NCI-H1105 (cell line): ENCODE results near the gene BARX2.
A peak's percentile ranks its signal among the peaks of the same experiment; 100 is the strongest.
"Not testable (repeated sequence)": the region's sequence is repeated elsewhere in the genome, so short reads cannot be mapped to it uniquely, and the experiment has no call there.

ENCODE experiments used
- DNase-seq: peaks from one replicate; lab custom pipeline; 2025; lab: John Stamatoyannopoulos, UW

The BARX2 gene, protein sequence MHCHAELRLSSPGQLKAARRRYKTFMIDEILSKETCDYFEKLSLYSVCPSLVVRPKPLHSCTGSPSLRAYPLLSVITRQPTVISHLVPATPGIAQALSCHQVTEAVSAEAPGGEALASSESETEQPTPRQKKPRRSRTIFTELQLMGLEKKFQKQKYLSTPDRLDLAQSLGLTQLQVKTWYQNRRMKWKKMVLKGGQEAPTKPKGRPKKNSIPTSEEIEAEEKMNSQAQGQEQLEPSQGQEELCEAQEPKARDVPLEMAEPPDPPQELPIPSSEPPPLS

DNA sequence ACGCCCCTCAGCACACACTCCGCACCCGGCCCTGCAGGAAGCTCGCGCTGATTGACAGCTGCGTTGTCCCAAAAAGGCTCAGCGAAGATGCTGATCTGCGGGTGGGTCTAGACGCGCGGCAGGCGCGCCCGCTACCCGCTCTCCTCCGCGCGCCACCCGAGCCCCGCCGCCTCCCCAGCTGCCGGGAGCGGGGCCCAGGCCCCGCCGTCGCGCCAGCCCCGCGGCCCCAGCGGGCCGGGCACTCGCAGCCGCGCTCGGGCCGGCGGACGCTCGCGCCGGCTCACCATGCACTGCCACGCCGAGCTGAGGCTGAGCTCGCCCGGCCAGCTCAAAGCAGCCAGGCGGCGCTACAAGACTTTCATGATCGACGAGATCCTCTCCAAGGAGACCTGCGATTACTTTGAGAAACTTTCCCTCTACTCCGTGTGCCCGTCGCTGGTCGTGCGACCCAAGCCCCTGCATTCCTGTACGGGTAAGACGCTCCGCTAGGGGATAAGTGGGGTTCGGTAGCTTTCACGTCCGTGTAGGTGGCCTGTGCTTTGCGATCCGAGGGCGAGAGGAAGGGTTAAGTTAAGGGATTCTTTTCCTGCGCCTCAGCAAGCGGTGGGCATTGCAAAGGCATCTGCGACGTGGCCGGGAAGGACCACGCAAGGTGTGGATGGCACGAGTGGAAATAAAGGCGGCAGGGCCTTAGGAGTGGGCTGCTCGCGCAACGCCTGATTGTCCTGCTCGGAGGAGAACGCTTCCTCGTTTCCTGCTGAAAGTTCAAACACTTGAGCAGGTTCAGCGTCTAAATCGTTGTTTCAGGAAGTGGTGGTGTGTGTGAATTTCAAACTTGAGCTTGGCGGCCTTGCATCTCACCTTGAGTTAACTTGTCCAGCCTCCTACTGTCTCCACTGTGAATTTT is at the start of gene BARX2:
BARX2 (plus strand) TSS at position 98 of the 907 bp plus-strand sequence; CDS start at position 286, 188 bp downstream.
- peak; percentile 77 for DNase-seq

DNA sequence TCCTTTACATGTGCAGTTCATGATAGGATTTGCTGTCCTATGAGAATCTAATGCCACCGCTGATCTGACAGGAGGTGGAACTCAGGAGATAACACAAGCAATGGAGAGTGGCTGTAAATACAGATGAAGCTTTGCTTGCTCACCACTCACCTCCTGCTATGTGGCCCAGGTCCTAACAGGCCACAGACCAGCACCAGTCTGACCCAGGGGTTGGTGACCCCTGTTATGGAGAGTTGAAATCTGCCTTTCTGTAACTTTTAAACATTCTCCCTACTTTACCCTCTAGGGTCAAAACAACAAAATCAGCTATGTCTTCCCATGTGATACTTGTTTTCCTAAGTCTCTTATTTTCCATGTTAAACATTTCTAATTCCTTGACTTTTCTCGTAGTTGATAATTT is 48.7 kb upstream of the BARX2 start:
- DNase-seq: no peak

DNA sequence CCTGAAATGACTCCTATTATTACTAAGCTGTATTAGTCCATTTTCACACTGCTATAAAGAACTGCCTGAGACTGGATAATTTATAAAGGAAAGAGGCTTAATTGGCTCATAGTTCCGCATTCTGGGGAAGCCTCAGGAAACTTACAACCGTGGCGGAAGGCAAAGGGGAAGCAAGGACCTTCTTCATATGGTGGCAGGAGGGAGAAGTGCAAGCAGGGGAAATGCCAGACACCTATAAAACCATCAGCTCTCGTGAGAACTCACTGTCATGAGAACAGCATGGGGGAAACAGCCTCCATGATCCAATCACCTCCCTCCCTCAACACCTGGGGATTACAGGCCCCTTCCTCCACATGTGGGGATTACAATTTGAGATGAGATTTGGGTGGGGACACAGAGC is 47.9 kb upstream of the BARX2 start:
- DNase-seq: not testable (repeated sequence)

DNA sequence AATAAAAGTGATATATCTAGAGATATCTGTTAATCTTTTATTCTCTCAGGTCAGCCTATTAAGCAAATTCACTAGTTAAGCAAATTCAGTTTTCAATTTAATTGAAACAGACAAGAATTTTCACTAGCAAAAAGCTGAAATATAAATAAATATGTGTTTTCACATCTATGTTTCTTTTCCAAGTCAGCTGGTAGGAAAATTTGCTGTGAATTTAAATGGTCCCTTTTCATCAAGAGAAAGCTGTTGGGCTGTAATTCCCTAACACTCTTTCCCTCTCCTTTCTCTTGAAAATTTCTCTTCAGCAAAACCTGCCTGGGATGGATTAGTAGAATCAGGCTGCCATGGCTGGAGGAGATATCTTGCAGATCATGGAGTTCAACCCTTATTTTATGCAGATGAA is 46.9 kb upstream of the BARX2 start:
- no peak for DNase-seq

DNA sequence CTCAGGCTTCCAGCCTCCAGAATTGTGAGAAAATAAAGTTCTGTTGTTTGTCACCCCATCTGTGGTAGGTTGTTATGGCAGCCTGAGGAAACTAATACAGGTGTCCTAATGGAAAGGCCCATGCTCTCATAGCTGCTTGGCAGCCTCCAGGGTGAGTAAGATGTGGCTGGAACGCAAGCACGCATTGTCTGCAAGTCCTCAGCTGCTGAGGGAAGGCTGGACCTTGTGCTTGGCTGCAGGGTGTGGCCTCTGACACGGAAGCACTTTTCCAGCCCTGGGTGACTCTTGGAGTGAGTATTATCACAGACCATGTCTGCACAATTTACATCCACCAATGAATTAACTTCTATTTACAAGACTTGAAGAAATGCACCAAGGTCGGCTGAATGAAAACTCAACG is 44.4 kb upstream of the BARX2 start:
- no peak for DNase-seq

DNA sequence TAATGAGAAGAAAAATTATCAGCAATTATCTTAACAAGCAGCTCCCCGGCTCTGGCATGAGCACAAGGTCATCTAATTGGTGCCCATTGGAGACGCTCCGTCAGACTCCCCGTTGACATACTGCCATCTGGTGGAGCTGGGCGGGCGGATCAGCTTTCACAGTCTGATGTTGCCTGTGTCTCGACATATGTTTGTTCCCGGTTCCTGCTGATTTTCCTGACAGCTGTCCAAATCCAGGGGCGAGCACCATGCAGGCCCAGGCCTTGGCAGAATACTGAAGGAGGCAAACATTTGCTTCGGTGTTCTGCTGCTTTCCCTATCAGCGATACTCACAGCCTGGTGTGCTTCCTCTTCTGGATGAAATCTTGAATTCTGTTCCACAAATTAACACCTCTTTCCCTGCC is 43.8 kb upstream of the BARX2 start:
- peak; percentile 97 for DNase-seq

DNA sequence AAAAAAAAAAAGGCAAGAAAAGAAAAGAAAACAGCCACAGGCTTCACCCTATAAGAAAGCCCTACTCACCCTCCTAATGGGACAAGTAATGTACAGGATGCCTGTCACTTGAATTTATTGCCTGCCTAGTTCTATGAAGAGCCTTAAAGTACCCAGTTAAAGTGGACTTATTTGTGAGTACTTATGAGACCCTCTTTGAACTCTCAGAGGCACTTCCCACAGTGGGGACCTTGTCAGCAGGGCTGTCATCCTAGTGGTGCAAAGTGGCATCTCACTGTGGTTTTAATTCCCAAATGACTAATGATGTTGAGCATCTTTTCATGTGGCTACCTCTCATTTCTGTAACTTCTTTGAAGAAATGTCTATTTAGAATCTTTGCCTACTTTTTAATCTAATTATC is 41.8 kb upstream of the BARX2 start:
- no peak for DNase-seq

DNA sequence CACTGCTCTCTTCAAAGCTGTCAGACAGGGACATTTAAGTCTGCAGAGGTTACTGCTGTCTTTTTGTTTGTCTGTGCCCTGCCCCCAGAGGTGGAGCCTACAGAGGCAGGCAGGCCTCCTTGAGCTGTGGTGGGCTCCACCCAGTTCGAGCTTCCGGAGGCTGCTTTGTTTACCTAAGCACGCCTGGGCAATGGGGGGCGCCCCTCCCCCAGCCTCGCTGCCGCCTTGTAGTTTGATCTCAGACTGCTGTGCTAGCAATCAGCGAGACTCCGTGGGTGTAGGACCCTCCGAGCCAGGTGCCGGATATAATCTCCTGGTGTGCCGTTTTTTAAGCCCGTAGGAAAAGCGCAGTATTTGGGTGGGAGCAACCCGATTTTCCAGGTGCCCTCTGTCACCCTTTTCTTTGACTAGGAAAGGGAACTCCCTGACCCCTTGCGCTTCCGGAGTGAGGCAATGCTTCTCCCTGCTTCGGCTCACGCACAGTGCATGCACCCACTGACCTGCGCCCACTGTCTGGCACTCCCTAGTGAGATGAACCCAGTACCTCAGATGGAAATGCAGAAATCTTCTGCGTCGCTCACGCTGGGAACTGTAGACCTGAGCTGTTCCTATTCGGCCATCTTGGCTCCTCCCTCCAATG is 31.2 kb upstream of the BARX2 start:
- DNase-seq: peak; percentile 32

DNA sequence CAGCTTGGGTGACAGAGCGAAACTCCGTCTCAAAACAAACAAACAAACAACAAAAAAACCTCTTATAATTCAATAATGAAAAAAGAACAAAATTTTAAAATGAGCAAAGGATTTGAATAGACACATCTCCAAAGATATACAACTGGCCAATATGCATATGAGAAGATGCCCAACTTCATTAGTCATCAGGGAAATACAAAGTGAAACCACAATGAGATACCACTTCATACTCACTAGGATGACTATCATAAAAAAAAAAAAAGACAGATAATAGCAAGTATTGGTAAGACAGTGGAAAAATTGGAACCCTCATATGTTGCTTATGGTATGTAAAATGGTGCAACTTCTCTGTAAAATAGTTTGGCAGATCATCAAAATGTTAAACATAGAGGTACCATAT is 28.7 kb upstream of the BARX2 start:
- no peak for DNase-seq

DNA sequence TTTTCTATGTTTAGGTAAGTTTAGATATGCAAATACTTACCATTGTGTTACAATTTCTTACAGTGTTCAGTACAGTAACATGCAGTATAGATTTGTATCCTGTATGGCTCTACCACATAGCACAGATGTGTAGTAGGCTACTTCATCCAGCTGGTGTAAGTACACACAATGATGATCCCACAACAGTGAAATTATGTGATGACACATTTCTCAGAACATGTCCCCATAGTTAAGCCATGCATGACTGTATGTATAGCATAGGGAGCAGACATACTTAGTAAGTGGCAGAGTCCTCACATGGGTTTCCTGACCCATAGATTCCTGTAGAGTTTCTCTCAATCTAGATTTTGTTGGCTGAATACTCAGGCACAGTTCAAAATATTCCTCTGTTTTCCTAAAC is 26.8 kb upstream of the BARX2 start:
- no peak for DNase-seq

DNA sequence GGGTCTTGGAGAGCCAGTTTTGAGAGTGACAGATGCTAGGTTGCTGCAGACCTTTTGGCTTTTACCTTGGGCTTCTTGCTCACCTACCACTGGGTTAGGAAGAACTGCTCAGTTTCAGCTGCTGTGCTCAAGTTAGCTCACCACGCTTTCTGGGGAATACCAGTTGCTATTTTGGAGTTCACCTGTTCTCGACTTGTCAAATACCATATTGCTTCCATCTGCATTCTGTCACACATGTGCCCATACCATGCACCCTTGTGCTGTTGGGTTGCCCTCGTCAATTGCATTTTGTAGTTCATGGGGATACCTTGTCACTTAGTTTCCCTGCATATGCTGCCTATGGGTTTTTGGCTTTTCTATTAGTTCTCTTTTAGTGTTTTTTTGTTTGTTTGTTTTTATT is 23.0 kb upstream of the BARX2 start:
- no peak for DNase-seq

DNA sequence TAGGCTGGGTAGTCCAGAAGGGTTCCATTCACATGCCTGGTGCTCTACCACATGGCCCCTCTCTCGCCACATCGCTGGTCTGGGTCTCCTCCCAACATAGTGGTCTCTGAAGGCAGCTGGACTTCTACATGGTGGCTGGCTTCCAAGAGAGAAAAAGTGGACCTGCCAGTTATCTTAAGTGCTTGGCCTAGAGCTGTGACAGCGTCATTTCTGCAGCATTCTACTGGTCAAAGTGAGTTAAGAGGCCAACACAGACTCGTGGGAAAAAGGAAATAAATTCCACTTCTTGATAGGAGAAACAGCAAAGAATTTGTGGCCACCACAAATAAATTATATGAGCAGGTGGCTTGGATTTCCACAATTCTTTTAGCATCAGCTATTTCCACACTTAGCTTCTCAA is 21.0 kb upstream of the BARX2 start:
- no peak for DNase-seq

DNA sequence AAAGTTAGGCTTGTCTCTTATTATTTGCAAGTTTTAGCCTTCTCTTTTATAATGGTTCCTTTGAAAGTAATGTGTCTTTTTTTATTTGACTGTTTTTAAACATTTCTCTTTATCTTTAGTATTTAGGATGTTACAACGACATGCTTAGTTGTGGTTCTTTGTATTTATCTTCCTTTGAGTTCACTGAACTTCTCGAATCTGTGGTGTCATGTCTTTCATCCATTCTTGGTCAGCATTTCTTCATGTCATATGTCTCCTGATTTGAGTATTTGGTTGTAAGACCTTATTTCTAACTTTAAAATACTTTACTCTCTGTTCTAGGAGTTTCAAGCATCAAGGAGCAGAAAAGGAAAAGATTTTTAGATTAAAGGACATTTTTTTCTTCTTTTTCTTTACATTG is 15.9 kb upstream of the BARX2 start:
- DNase-seq: no peak

DNA sequence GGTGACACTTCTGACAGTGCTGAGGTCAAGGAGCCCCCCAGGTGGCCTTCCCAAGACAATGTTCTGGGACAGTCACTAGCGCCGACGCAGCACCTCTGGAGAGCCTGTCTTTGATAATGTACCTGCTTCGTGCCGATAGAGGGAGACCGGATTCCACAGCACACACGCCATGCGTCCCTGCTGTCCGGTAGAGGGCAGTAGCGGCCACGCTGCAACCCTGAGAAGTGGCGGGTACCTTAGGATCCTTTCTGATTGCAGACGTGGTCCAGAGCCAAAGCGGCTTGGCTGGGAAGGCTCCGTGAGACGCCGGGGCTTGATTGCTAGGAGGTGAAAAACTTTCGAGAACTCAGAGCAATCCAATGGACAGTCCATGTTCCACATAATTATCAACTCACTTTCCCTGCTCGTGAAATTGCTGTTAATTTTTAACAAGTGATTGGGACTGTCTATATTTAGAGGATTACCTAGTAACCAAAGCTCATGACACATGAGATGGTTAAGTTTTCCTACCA is 11.4 kb upstream of the BARX2 start:
- DNase-seq: peak; percentile 95

DNA sequence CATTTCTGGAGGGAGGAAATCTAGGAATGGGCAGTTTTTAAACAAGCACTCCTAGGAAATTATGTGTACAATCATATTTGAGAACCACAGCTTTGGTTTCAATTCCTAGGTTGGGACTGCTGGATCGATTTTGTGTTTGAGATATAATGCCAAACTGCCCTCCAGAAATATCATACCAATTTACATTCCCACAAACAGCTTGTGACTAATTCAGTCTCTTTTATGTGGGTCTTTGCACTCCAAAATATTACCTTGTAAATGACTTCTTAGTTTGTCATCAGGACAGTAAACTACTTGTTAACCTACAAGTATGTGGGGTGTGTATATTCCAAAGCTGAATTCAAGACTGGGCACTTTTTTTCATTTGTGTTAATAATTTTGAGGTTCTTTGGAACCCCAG is 9.8 kb upstream of the BARX2 start:
- no peak for DNase-seq

DNA sequence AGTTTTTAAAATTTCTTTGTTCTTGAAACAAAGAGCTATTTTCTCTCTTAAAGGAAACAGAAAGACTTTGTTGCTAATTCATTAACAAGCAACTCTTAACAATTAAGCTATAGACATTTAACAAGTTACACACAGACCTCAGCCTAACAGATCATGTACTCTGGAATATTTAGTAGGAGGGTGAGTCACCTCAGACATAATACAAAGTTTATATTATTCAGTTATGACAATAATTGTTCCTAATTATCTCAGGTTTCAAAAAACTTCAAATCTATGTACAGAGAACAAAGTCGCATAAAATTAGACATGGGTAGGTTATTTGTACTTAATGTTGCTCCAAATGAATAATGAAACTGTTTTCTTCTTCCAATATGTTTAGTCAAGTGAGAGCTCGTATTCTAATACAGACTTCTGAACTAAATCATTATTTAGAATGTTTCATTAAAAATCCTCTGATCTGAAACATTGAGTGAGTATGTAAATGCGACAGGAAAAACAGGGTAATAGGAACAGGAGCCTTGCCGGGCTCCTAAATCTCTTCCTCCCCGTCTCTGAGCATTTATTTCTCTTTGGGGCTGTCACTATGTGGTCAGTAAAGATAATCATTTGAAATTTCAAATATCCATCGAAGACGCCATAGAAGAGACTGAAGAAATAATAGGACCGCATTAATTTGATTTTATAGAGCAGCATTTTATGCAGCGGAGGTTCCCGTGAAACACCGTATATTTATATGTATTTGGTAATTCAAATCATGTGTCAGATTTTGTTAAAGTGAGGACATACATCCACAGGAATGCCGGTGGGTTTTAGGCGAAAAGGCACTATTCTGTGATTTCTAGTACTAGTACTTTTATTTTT is 8.7 kb upstream of the BARX2 start:
- DNase-seq: peak; percentile 3

DNA sequence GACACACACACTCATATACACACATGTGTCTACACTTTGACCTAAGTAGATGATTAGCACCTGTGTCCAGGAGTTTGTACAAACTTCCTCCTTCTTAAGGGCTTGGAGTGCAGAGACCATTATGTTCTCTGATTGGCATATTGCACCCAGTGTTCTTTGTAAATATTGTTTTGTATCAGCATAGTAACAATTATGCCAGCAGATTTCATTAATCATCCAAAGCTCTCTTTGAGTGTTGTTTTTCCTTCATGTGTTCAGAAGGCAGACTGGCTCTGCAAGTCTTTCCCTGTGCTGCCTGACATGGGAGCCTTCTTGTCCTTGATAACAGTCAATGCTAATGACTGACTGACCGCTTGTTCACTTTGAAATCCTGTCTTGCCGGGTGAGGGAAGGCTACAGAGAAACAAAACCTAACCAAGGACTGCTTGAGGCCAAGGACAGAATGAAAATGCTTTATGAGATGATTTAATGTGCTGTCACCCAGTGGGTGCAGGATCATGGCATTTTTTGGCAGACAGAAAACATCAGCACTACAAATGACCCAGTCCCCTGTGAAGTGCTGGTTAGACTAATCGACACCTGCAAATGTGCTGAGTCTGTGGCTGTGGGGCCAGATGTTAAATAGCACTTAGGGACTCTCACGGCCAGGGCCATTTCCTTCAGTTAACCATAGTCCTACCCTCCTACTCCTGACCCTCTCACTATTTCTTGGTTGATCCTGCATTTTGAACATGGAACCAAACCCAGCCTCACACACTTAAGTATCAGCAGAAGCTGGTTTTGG is 6.6 kb upstream of the BARX2 start:
- DNase-seq: peak; percentile 6

DNA sequence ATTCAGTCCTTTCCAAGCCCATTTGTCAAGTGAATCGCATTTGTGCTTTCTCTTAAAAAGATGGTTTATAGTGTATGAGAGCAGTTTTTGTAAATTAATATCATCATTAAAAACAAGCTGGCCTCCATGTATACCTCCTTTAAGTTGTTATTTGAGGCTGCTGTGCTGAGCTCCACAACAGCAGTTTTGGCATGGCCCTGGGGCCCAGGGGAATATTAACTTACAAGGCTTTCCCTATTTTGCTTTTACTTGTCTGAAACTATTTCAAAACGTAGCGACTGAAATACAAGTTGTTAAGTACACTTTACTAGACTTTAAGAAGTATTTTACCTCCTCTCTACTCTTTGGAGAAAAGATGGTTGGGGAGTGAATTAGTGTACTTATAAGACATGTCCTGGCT is 4.9 kb upstream of the BARX2 start:
- no peak for DNase-seq

DNA sequence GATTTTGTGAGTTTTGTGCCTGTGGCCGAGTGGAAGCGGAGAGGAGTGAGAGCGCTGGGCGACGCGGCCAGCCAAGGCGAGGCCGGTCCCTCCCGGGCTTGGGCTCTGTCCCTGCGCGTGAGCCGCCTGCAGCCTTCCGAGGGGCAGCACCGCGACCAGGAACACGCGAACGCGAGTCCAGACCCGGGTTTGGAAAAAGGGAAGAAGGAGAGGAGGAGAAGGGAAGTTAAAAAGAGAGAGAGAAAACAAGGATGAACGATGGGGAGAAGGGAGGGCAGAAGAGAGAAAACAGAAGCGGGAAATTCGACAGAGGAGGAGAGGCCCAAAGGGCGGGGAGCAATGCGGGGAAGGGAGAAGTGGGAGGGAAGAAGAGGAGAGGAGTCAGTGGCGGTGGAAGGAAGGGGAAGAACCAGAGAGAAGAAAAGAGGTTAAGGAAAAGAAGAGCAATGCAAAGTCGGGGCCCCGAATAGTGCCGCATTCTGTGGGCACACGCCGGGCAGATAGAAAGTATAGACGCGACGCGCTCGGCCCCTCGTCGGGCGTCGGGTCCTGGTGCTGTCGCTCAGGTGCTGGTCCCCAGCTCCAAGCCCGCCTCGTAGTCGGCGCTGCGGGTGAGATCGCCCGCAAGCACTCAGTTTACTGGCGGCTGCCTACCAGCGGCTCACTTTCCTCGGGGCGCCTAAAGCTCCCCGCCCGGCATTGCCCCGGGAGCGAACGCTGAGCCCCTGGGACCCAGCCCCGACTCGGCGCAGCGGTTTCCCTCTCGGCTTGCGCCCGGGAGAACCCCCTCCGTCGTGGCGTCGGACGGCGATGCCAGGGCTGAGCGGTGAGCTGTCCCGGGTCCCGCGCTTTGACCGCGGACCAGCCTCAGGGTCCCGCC is 2.8 kb upstream of the BARX2 start:
- DNase-seq: no peak

DNA sequence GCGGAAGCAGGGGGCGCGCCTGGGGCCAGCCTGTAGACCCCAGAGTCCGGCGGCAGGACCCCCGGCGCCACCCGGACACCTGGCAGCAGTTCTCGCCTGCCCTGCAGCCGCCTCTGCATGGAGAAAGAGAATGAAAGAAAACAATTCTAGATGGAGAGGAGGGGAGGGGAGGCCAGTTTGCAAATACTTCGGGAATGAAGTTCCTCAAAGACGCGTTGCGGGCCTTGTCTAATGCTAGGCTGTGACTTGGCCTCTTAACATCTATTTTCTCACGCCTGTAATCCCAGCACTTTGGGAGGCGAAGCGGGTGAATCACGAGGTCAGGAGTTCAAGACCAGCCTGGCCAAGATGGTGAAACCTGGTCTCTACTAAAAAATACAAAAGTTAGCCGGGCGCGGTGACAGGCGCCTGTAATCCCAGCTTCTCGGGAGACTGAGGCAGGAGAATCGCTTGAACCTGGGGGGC is 2.1 kb upstream of the BARX2 start:
- no peak for DNase-seq
